ENCODE results near the gene TRPV4. TPM values are rescaled to one million over a fixed set of nuclear protein-coding genes. Genes with fewer than 3 reads are reported as not detected.

The TRPV4 gene
- total RNA-seq, 1 donor from 2014 or later, result 0.92 TPM

GRCh38 chr12:109741970-109742703 lies 91.1 kb downstream of the TRPV4 start:
- no peak for DNase-seq (ENCODE audit: low read depth, low spot score)

- no peak for DNase-seq (ENCODE audit: low read depth, low spot score)
These were observed 91.8 kb downstream of the TRPV4 start for GRCh38 chr12:109741286-109741969.

DNA sequence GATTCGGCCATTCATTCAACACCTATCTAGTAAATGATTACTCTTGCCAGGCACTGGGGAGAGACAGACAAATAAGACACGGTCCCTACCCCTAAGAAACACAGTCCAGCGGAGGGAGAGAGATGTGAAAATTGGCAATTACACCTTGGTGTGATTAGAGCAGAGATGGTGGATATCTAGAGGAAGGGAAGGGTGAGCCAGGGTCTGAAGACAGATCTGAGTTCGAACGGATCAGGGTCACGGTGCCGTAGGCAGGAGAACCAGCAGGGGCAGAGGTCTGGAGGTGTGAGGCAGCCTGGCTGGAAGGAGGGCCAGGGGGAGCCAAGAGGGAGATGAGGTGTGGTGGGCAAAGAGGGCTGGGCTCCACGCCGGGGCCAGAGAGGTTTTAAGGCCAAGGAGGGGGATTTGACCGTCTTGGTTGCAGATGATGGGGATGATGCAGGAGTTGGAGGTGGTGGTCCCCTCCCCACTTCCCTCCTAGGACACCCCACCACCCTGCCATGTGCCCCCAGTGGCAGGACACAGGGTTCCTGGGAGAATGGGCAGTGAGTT lies 92.4 kb downstream of the TRPV4 start:
- DNase-seq (ENCODE audit: low read depth, low spot score), result no peak

GRCh38 chr12:109739747-109740693 lies 93.2 kb downstream of the TRPV4 start:
- no peak for DNase-seq (ENCODE audit: low read depth, low spot score)

DNA sequence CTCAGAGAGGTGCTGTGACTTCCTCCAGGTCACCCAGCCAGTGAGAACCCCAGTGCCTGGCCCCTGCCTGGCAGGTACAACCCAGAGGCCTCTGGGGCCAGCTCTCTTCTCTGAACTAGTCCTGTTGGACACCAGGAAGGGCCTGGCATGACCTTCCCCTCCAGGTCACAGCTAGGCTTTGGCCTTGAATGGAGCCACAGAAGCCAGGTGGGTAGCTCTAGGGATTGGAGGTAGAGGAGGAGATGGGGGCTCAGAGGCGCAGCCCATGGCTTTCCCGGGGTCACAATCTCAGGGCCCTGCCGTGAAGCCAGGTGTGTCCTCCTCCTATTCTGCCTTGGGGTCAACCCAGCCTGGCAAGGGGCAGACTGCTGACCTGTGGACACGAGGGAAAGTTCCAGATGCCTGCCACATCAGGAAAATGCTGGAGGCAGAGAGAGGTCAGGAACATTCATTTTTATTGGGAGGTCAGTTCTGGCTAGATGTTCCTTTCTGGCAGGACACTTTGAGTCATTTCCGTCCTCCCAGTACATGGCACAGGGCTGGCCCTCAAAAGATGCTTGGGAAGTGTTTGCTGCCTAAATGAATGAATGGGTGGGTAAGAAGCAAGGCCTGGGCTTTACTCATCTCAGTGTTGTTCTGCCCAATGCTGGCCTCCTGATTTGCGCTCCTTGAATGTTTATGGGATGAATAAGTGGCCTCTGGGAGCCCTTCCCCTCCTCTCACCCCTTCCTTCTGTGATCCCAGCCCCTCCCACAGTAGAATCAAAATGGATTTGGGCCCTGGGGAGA lies 94.1 kb downstream of the TRPV4 start:
- DNase-seq (ENCODE audit: low read depth, low spot score), result no peak

GRCh38 chr12:109738209-109738608 lies 95.0 kb downstream of the TRPV4 start:
- DNase-seq (ENCODE audit: low read depth, low spot score), result no peak

- no peak for DNase-seq (ENCODE audit: low read depth, low spot score)
These were observed 95.6 kb downstream of the TRPV4 start for GRCh38 chr12:109737631-109738030.

GRCh38 chr12:109737126-109737525 lies 96.1 kb downstream of the TRPV4 start:
- no peak for DNase-seq (ENCODE audit: low read depth, low spot score)

DNA sequence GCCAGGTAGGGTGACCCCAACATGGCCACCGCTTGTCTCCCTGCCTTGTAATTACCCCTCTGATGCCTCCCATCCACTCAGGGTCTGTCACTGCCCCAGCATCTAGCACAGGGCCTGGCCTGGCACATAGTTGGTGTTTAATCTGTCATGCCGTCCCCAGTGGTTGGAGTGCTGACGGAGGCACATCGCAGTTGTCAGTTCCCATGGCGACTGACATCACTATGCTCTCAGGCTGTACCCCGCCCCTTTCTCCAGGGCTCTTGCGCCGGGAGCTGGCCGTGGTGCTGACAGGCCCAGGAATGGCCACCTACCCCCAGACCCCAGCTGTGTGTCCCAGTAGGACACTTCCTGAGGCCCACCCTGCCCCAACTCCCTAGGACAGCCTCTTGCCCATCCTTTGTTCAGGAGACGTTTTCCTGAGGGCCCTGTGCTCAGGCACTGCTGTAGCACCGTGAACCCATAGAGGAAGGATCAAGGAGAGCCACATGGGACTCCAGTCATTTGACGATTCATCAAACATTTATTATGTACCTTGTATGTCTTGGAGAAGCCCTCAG lies 96.6 kb downstream of the TRPV4 start:
- DNase-seq (ENCODE audit: low read depth, low spot score), result peak; percentile 20

DNA sequence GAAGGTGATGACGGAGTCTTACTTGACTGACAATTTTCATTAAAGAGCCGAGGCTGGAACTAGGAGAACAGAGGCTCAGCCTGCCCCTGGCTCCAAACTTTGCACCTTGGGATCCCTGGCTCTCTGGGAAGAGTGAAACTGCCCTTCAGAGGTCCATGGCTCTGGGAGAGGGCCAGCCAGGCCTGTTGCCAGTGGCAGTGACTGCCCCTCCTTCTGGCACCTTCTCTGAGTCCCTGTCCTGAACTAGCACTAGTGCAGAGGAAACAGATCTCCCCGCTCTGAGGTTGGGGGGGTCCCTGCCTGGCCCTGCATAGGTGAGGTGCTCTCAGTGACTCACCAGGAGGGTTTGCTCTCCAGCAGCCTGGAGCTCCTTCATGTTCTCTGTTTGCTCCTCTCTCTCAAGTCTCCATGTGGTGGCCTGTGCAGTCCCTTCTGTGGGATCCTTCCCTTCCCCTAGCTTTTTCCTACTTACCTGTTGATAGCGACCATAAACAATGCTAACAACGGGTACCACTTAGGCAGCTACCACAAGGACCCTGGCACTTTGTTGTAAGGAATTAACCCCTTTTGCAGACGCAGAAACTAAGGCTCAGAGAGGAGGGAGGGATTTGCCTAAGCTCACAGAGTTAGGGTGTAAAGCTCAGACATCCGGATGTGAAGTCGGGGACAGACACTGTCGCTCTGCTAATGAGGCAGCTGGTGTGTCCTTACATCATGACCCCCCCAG lies 97.2 kb downstream of the TRPV4 start:
- no peak for DNase-seq (ENCODE audit: low read depth, low spot score)

- DNase-seq (ENCODE audit: low read depth, low spot score), result no peak
These were observed 98.1 kb downstream of the TRPV4 start for GRCh38 chr12:109735051-109735521.

DNA sequence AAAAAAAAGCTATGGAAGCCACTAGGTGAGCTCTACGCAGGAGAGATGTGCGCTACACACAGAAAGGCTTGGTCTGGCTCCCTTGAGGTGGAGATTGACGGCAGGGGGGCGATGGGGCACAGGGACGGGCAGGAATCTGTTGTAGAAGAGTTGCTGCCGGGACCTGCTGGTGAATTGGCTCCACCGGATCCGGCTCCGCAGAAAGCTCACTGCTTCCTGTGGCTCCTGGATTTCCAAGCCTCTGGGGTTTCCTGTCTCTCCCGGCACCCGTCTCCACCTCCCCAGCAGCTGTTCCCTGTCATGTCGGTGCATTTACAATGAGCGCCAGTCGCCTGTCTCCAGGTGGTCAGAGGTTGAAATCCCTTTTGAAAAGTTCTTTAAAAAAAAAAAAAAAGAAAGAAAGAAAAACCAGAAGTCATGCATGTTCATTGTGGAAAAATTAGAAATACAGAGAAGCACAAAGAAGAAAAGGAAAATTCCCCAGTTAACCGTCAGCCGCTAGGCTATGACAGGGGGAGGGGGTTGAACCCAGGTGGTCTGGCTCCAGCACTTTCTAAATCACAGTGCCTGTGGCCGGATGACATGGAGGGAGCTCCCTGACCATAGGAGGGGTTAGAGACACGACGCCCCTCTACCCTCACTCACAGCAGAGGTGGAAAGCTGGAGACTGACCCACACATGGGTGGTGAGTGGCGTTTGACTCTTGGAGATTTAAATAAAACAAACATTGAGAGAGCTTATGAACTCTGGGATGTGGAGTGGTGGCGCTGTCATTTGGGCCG lies 98.8 kb downstream of the TRPV4 start:
- DNase-seq (ENCODE audit: low read depth, low spot score), result no peak

Other genes with a start within 250 kb of the TRPV4 start
- gene FAM222A, start 119.6 kb downstream of the TRPV4 start, total RNA-seq, result 0.26 and 0.92 TPM in 2 replicates
- gene GLTP, start 47.1 kb upstream of the TRPV4 start, total RNA-seq, result 66.0 and 66.3 TPM in 2 replicates
- 11.6 and 15.1 TPM in 2 replicates for gene TCHP, start 66.9 kb upstream of the TRPV4 start, total RNA-seq
- gene GIT2, start 163.0 kb upstream of the TRPV4 start, total RNA-seq, result 41.9 and 54.7 TPM in 2 replicates
- gene ANKRD13A, start 166.0 kb upstream of the TRPV4 start, total RNA-seq, result 32.1 and 41.9 TPM in 2 replicates
- 17.2 and 19.1 TPM in 2 replicates for gene C12orf76, start 215.1 kb upstream of the TRPV4 start, total RNA-seq

Data from pulmonary artery endothelial cell (primary cell).